Hindlimb muscle (tissue), 1 donor: ENCODE results near the gene WNT11. TPM values are rescaled to one million over a fixed set of nuclear protein-coding genes. Genes with fewer than 3 reads are reported as not detected.

Source experiments
- DNase-seq: peaks from one replicate; pipeline ENCODE4 v3.0.0-alpha.2; 2013
- polyA plus RNA-seq: library from polyadenylated mRNA; unstranded; fragments of 120-200 nt; gene quantifications from one replicate; pipeline ENCODE4 v1.2.1, GENCODE V29; 2013; ENCODE audit not compliant: insufficient read length

Gene WNT11
- polyA plus RNA-seq, 1 donor = 22.0 TPM

GRCh38 chr11:76173663-76174062 lies 32.6 kb downstream of the WNT11 start:
- DNase-seq = no peak

GRCh38 chr11:76172583-76172982 lies 33.7 kb downstream of the WNT11 start:
- DNase-seq = no peak

GRCh38 chr11:76170468-76170867 lies 35.8 kb downstream of the WNT11 start:
- DNase-seq = no peak

- DNase-seq = no peak
Observed at GRCh38 chr11:76169473-76169896, 36.8 kb downstream of the WNT11 start.

- DNase-seq = peak; percentile 29
Observed at GRCh38 chr11:76167590-76167989, 38.7 kb downstream of the WNT11 start.

- DNase-seq = no peak
Observed at GRCh38 chr11:76166314-76166713, 40.0 kb downstream of the WNT11 start.

GRCh38 chr11:76164861-76165751 lies 41.2 kb downstream of the WNT11 start:
- no peak for DNase-seq

- no peak for DNase-seq
Observed at GRCh38 chr11:76164081-76164480, 42.2 kb downstream of the WNT11 start.

- DNase-seq = no peak
Observed at GRCh38 chr11:76163289-76163880, 42.9 kb downstream of the WNT11 start.

- DNase-seq = no peak
Observed at GRCh38 chr11:76162336-76163288, 43.7 kb downstream of the WNT11 start.

GRCh38 chr11:76161261-76161961 lies 44.9 kb downstream of the WNT11 start:
- DNase-seq = peak; percentile 50

GRCh38 chr11:76160856-76161255 lies 45.4 kb downstream of the WNT11 start:
- DNase-seq = no peak

GRCh38 chr11:76159983-76160661 lies 46.2 kb downstream of the WNT11 start:
- DNase-seq = no peak

GRCh38 chr11:76159303-76159937 lies 46.9 kb downstream of the WNT11 start:
- no peak for DNase-seq

GRCh38 chr11:76158394-76159302 lies 47.7 kb downstream of the WNT11 start:
- DNase-seq = no peak

GRCh38 chr11:76157891-76158290 lies 48.4 kb downstream of the WNT11 start:
- DNase-seq = no peak

GRCh38 chr11:76156971-76157427 lies 49.3 kb downstream of the WNT11 start:
- peak; percentile 60 for DNase-seq

- no peak for DNase-seq
Observed at GRCh38 chr11:76155500-76156227, 50.6 kb downstream of the WNT11 start.

GRCh38 chr11:76153571-76153923 lies 52.8 kb downstream of the WNT11 start:
- DNase-seq = no peak
